Activated CD4-positive, alpha-beta T cell treated with anti-CD3 and anti-CD28 coated beads for 24 hours (primary cell): ENCODE data around the gene SLC25A5.
"Not testable (repeated sequence)": the region's sequence is repeated elsewhere in the genome, so short reads cannot be mapped to it uniquely, and the experiment has no call there.

Experiments
- DNase-seq, 2 donors: peaks; one replicate each; pipeline ENCODE4 v3.0.0-alpha.2; 2020; ENCODE audit warnings: low read depth in 2 of 2

SLC25A5 gene

GRCh38 chrX:119505145-119505544 lies 36.9 kb downstream of the SLC25A5 start:
- not testable (repeated sequence) for DNase-seq

DNA sequence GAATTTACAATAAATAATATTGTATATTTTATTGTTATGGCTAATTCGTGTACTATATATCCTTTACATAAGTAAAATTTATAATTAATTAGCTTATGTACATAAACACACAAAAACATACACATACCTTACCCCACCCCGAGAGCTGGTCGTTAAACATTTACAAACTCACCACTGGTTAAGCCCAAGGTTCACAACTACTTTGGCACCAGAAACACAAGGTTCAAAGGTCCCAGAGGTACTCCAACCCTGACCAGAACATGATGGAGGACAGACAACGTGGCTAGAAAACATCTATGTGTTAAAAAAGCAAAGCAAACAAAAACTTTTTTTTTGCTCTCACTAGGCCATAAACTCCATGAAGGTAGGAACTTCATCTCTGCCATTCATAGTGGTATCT lies 37.7 kb downstream of the SLC25A5 start:
- no peak for DNase-seq

- DNase-seq: no peak
These were observed 39.0 kb downstream of the SLC25A5 start for GRCh38 chrX:119507206-119507605.

DNA sequence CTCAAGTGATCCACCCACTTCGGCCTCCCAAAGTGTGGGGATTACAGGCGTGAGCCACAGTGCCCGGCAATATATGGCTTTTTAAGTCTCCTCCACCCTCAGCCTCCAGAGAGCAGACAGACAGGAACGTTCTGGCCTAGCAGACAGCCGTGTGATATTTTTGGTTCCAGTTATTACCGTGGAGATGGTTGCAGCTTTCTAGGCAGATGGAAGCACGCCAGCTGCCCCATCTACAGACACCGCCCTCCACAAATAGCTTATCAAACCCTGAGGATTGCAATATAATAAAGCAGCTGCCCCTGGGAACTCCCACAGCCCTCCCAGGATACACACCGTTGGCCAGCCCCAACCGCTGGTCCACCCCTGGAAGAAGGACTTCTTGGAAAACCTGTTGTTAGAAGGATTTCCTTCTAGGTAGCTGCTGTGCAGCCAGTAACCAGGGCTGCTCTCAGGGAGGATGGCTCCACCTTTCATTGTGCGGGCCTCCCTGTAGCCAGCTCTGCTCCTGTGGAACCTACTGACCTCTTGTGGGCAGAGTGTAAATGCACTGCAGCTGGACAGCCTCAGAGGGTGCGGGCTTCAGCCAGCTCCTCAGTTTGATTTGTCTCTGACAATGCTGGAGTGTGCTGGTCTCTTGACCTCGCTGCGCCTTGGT lies 44.0 kb downstream of the SLC25A5 start:
- DNase-seq: no peak

GRCh38 chrX:119516157-119516702 lies 48.0 kb downstream of the SLC25A5 start:
- DNase-seq: peak in 1 of 2 donors; percentile 19

- no peak for DNase-seq
These were observed 50.1 kb downstream of the SLC25A5 start for GRCh38 chrX:119518371-119518770.
